SK-N-SH treated with all-trans-retinoic acid at 6 μM for 48 hours (cell line): Measurements from ENCODE around the gene TBC1D7.

Source experiments
- ESRRG ChIP-seq: fragments of 250-450 bp; sonication (Bioruptor Pico); IDR thresholded peaks from 2 replicates; pipeline ENCODE4 v1.6.1; 2021; ENCODE audit warnings: mild to moderate bottlenecking
- POU6F1 ChIP-seq: fragments of 250-450 bp; sonication (Bioruptor Pico); IDR thresholded peaks from 2 replicates; pipeline ENCODE4 v1.8.0; 2021; ENCODE audit warnings: low read depth, mild to moderate bottlenecking, moderate library complexity, borderline replicate concordance
- RARB ChIP-seq: fragments of 250-450 bp; sonication (Bioruptor Pico); IDR thresholded peaks from 2 replicates; pipeline ENCODE4 v1.8.0; 2021; ENCODE audit warnings: mild to moderate bottlenecking, moderate library complexity
- ZNF565 ChIP-seq: fragments of 450-650 bp; formaldehyde crosslinking; conservative IDR thresholded peaks from 2 replicates; pipeline ENCODE4 v1.5.0; 2020; ENCODE audit warnings: low read depth, mild to moderate bottlenecking, moderate library complexity

DNA sequence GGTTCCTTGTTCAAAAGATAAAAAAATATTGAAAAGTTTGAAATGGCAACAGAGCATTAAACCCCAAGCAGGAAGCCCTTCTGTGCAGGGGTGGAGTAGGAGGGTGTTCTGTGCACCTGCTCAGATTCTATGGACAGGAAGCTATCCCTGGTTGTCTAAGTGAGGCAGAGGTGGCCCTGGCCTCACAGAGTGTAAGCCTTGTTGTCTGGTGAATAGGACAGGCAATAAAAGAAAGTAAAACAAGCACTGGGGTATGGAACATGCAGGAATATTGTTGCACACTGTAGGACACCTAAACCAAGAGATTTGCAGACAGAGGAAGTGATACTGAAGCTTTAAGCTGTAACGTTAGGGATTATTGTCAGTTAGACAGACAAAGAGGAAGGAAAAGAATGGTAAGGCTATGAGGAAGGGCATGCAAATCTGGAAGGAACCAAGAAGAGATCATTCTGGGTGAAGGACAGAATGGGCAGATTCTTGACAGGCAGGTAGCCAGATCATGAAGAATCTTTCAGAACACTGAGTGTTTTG lies 66.8 kb downstream of the TBC1D7 start:
- TF ChIP-seq POU6F1 (CRISPR knock-in tag) (no peak), ZNF565 (CRISPR knock-in tag) (no peak), ESRRG (CRISPR knock-in tag) (no peak), RARB (CRISPR knock-in tag) (no peak)
